ENCODE measurements around the gene IFITM5.

IFITM5 gene

GRCh38 chr11:280706-281485, 18.4 kb downstream of the IFITM5 start:
- no peak for TF ChIP-seq GATA2 (IDR thresholded peaks at IDR 0.05; ENCODE audit: low read depth, low read length)
- no peak for TF ChIP-seq GATA3 (IDR thresholded peaks at IDR 0.05; ENCODE audit: low read depth, low read length)

GRCh38 chr11:279966-280705, 19.2 kb downstream of the IFITM5 start:
- TF ChIP-seq GATA3 (IDR thresholded peaks at IDR 0.05; ENCODE audit: low read depth, low read length), result no peak
- no peak for TF ChIP-seq GATA2 (IDR thresholded peaks at IDR 0.05; ENCODE audit: low read depth, low read length)

GRCh38 chr11:279040-279965, 20.0 kb downstream of the IFITM5 start:
- TF ChIP-seq GATA2 (IDR thresholded peaks at IDR 0.05; ENCODE audit: low read depth, low read length) (no peak), GATA3 (IDR thresholded peaks at IDR 0.05; ENCODE audit: low read depth, low read length) (no peak)

GRCh38 chr11:278001-278951, 21.1 kb downstream of the IFITM5 start, which contains the start of gene NLRP6:
Gene NLRP6, plus strand, starts transcription at chr11:278407. Its CDS starts 163 bp downstream, at chr11:278570.
- no peak for TF ChIP-seq GATA3 (IDR thresholded peaks at IDR 0.05; ENCODE audit: low read depth, low read length)
- no peak for TF ChIP-seq GATA2 (IDR thresholded peaks at IDR 0.05; ENCODE audit: low read depth, low read length)

- TF ChIP-seq GATA2 (IDR thresholded peaks at IDR 0.05; ENCODE audit: low read depth, low read length) (no peak), GATA3 (IDR thresholded peaks at IDR 0.05; ENCODE audit: low read depth, low read length) (no peak)
These were observed 23.1 kb downstream of the IFITM5 start for GRCh38 chr11:276219-276618.

- TF ChIP-seq GATA2 (IDR thresholded peaks at IDR 0.05; ENCODE audit: low read depth, low read length) (no peak), GATA3 (IDR thresholded peaks at IDR 0.05; ENCODE audit: low read depth, low read length) (no peak)
These were observed 26.5 kb downstream of the IFITM5 start for GRCh38 chr11:272931-273198.

- TF ChIP-seq GATA3 (IDR thresholded peaks at IDR 0.05; ENCODE audit: low read depth, low read length), result no peak
- no peak for TF ChIP-seq GATA2 (IDR thresholded peaks at IDR 0.05; ENCODE audit: low read depth, low read length)
These were observed 27.0 kb downstream of the IFITM5 start for GRCh38 chr11:272195-272930.

- TF ChIP-seq GATA3 (IDR thresholded peaks at IDR 0.05; ENCODE audit: low read depth, low read length), result no peak
- no peak for TF ChIP-seq GATA2 (IDR thresholded peaks at IDR 0.05; ENCODE audit: low read depth, low read length)
These were observed 28.0 kb downstream of the IFITM5 start for GRCh38 chr11:271319-271715.

- TF ChIP-seq GATA2 (IDR thresholded peaks at IDR 0.05; ENCODE audit: low read depth, low read length) (no peak), GATA3 (IDR thresholded peaks at IDR 0.05; ENCODE audit: low read depth, low read length) (no peak)
These were observed 28.6 kb downstream of the IFITM5 start for GRCh38 chr11:270451-271318.

GRCh38 chr11:269146-269890, 30.0 kb downstream of the IFITM5 start:
- TF ChIP-seq GATA3 (IDR thresholded peaks at IDR 0.05; ENCODE audit: low read depth, low read length) (no peak), GATA2 (IDR thresholded peaks at IDR 0.05; ENCODE audit: low read depth, low read length) (no peak)

- TF ChIP-seq GATA2 (IDR thresholded peaks at IDR 0.05; ENCODE audit: low read depth, low read length) (no peak), GATA3 (IDR thresholded peaks at IDR 0.05; ENCODE audit: low read depth, low read length) (no peak)
These were observed 31.8 kb downstream of the IFITM5 start for GRCh38 chr11:267491-267994.
